Kidney capillary endothelial cell (primary cell): ENCODE data around the gene RAD51B.

Experiments
- DNase-seq: peaks from one replicate; pipeline ENCODE4 v3.0.0-alpha.2; 2018; ENCODE audit warnings: low spot score

RAD51B gene

DNA sequence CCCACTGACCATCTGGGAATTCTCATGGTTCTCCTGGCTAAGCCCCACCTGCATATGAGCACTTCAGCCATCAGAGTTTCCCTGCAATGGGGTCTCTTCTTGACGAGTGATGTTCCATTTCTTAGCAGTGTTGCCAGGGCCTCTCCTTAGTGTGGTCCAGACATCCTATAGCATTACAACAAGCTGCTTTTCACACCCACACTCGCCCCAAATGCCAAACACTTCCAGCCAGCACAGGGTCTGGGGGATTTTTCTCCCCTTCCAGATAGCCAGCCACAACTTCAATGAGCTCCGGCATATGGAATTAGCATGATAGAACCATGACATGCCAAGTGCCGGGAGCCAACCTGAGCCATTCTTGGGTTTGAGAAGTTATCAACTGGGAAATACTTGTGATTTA lies 705.9 kb downstream of the RAD51B start:
- DNase-seq: no peak

- DNase-seq: no peak
Measured at GRCh38 chr14:68526512-68527091, 707.0 kb downstream of the RAD51B start.

DNA sequence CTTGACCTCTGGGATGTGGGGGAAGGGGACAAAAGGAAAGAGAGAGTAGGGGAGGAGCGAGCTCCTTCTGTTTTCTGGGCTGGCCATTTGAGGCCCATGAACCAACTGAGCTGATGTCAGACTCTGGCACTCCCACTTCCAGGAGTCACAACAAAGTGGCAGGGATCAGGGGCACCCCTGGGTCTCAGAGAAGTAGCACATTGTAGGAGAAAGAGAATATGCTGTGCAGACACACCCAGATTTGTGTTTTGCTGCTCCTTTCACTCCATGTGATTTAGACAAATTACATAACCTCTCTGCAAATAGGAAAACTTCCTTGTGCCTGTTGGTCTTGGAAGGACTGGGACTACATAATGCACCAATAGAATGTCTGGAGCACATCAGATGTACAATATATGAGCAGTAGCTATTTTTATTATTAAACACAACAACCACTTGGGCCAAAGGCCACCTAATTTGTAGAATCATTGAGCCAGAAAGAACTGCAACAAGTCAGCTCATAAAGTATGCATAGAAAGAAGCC lies 707.8 kb downstream of the RAD51B start:
- no peak for DNase-seq

- DNase-seq: no peak
Measured at GRCh38 chr14:68528040-68528687, 708.6 kb downstream of the RAD51B start.

DNA sequence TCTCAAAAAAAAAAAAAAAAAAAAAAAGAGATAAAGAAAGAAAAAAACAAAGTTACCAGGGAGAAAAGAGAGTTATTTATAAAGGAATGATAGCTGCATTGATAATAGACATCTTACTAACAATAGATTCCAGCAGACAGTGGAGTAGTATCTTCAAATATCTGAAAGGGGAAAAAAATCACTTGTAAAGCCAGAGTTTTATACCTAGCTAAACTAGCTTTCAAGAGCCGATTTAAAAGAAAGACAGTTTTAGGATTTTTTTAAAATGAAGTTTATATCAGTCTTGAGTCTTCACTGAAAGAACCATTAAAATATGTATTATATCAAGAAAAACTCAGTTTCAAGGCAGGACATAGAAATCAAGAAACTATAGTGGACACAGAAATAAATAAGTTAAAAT lies 710.9 kb downstream of the RAD51B start:
- no peak for DNase-seq

DNA sequence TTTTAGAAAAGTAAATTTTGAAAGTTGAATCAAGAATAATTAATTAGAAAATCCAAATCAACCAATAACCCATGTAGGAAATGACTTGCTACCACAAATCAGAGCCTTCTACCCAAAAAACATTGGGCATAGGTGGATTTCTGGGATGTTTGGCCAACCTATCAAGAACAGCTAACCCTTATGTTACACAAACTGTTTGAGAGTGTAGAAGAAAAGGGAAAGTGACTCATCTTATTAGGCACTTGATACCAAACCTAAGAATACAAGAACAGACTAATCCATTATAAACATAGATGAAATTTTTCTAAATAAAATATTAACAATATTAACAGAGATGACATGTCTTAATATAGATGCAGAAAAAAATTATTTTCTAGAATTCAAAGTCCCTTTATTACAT lies 712.9 kb downstream of the RAD51B start:
- no peak for DNase-seq

DNA sequence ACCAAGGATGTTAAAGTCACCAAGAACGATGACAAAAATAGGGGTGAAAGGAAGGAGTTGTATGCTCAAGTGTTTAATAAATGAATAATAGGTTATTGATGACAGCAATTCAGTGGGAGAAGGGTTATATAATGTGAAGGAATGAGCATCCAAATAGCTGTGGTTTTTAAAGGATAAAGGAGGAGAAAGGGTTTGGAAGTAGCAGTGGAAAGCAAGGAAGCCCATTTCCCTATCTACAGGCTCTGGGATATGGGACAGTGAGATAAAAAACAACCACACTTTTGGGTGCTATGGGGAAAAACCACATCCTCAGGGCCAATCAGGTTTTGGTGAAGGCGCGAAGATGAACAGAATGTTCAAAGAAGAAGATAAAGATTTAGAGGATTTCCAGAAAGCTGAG lies 714.7 kb downstream of the RAD51B start:
- no peak for DNase-seq

DNA sequence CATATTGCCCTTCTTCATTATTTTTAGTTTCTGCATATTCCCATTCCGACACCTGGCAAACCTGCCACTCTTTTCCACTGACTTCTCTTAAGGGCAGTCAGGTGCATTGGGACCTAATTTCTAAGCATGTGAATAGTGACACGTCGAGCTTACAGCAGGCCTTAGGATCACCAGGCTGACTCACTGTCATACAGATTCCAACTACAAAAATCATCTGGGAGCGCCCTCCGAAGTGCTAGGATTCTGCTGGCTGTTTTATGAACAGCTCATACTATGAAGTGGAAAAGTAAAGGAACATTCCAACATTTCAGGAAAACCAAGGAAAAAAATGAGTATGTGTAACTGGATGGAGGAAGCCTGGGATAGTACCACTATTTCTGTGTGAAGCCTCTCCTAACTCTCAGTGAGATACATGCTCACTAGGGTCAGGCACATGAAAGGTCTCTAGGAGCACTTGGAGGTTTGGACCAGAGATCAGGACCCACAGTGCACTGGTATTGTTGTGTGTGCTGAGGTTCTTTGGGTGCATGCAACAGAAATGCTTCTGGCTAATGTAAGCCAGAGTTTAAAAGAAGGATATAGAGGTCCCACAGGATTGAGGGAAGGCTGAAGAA lies 715.9 kb downstream of the RAD51B start:
- no peak for DNase-seq

GRCh38 chr14:68536018-68536410 lies 716.4 kb downstream of the RAD51B start:
- DNase-seq: no peak

- DNase-seq: no peak
Measured at GRCh38 chr14:68538639-68539038, 719.1 kb downstream of the RAD51B start.

DNA sequence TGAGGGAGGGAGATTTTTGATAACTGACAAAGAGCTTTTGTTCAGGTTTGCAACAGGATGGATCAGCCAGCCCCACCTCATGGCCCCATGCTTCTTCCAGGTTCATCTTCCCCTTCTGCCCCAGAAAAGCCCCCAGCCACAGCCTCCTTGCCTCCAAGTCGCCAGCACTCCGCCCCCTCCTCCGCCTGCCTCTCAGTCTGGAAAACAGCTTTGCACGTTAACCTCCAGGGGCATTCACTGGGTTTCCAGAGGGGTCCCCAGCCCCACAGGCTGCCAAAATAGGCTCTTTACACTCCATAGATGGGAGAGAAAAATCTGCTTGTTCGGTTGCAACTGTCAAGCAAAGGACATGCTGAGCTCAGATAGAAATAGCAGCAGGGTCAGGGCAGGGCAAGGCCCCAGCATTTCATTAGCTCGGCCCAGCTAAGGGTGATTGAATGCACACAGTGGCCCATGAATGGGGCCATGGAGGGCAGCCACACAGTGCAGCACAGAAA lies 719.7 kb downstream of the RAD51B start:
- DNase-seq: no peak

- DNase-seq: no peak
Measured at GRCh38 chr14:68539789-68540188, 720.2 kb downstream of the RAD51B start.

DNA sequence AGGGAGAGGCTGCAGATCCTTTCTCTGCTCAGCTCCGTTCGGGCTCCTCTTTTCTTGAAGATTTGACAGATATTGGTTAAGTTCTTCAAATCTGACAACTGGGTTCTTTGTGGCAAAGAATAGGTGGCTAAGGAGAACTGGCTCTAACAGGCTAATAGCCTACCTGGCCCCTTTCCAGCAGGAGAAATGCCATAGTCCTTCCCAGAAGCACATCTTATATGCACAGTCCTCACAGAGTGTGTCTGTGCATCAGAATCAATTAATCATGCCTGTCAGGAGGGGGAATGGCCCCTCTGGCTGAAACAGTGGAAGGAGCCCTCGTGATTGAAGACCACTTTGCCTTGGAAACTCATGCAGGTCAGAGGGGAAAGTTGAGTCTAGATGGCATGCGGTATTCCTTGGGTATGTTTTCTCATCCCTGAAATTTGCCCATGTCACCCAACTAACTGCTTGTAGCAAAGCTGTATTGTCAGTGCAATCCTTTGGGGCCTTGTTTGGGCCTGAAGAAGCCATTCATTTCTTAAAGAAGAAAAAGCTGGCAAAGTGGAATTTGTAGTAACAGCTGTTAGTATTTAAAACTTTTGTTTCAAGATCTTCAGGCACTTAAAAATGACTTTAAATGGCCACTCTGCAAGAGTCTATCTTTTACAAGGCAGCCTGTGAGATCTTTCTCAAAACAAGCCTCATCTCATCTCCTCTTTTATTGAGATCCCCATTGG lies 721.8 kb downstream of the RAD51B start:
- DNase-seq: no peak

DNA sequence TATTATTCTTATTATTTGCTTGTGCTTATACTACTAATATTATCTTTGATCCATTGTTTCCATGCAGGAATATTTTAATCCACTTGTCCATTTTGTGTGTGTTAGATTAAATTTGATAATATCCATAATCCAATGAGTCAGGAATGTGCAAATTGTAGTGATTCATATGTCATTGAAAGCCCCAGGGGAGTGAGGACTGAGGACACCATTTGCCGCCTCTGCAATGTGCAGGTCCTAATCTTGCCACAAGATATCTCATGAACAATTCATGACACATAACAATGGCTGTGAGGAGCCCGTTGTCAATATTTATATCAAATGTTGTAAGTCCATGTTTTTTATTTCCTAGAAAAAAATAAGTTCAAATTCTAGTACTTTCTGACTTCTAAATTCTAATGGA lies 722.8 kb downstream of the RAD51B start:
- no peak for DNase-seq

DNA sequence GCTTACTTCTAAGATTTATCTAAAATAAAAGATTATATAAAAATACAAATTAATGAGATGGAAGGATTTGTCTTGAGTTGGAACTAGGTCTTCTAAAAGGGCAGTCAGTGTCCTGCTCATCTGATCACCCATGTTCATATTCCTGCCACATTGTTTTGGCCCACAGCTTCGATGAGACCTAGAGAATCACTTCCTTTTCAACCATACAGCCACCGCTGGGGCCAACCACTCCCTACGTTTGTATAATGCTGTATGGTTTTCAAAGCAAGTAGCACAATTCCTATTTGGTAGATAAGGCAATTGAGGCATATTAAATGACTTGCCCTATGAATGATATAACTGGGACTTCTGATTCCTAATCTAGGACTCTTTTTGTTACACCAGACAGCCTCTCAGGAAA lies 723.9 kb downstream of the RAD51B start:
- no peak for DNase-seq

GRCh38 chr14:68544081-68544892 lies 724.7 kb downstream of the RAD51B start:
- no peak for DNase-seq

DNA sequence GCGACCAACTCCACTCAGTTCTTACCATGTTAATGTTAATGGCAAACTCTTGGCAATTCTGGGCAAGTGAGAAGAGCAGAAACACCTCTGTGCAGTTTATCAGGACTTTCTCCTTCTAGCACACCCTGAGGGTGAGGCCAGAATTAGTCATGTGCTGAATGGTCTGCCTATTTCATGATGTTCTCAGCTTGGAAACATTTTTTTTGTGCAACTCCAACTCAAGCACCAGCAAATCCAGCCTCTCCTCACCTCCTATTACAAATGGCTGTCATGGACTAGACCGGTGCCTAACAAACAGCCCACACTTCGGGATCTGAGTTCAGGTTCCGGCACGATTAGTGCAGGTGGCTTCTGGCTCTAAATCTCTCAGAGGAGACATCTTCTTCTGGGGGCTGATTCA lies 727.3 kb downstream of the RAD51B start:
- DNase-seq: no peak

GRCh38 chr14:68547305-68548193 lies 728.0 kb downstream of the RAD51B start:
- DNase-seq: no peak

GRCh38 chr14:68548194-68549076 lies 728.9 kb downstream of the RAD51B start:
- no peak for DNase-seq

GRCh38 chr14:68550338-68550715 lies 730.7 kb downstream of the RAD51B start:
- DNase-seq: no peak
